Hematopoietic multipotent progenitor cell (in vitro differentiated cells): Measurements from ENCODE around the gene MLLT10. TPM values are rescaled to one million over a fixed set of nuclear protein-coding genes. Genes with fewer than 3 reads are reported as not detected.

Source experiments
- DNase-seq, 3 donors: peaks; one replicate each; pipeline ENCODE4 v3.0.0-alpha.2; 2011 to 2015; ENCODE audit warnings: low read depth in 2 of 3, low spot score in 2 of 3
- total RNA-seq: library from RNA; depleted of rRNA; stranded (reverse); fragments of >200 nt; gene quantifications from one replicate; pipeline ENCODE4 v1.2.3, GENCODE V29; 2012

MLLT10 gene
- total RNA-seq, 1 donor: 53.6 TPM

- DNase-seq: no peak
Observed at GRCh38 chr10:21515361-21516241, 18.4 kb upstream of the MLLT10 start.

DNA sequence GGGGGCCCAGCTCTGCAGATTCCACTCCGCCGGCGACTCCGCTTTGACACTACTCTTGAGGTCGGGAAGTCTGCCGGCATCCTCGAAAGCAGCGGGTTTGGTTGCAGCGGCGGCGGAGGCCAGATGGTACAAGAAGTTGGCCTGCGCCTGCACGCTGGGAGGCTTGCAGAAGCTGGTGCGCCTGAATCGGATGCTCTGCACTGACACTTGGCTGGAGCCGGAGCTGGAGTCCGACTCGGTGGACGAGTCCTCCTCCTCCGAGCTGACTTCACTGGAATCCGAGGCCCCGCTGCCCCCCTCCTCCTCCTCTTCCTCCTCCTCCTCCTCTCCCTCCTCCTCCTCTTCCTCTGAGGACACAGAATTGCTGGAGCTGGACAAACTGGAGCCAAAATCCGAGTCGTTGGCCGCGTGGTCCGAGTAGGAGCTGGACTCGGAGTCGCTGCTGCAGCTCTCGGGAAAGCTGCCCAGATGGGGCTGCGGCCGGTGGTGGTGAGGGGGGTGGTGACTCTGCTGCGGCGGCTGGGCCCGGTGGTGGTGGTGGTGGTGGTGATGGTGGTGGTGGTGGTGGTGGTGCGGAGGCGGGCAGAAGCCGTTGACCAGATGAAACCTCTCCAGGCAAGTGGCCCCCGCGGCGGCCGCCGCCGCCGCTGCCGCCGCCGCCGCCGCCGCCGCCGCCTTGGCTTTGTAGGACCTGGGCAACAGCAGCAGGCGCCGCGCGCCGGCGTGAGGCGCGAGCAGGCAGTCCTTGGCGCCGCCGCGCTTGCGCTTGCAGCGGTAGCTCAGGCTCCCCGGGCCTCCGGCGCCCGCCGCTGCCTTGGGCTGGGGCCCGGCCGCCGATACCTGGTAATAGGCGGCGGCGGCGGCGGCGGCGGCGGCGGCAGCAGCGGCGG is 17.5 kb upstream of the MLLT10 start:
- peak in 1 of 3 donors; percentile 66 for DNase-seq

- peak in 1 of 3 donors; percentile 51 for DNase-seq
Observed at GRCh38 chr10:21517134-21518031, 16.6 kb upstream of the MLLT10 start.

DNA sequence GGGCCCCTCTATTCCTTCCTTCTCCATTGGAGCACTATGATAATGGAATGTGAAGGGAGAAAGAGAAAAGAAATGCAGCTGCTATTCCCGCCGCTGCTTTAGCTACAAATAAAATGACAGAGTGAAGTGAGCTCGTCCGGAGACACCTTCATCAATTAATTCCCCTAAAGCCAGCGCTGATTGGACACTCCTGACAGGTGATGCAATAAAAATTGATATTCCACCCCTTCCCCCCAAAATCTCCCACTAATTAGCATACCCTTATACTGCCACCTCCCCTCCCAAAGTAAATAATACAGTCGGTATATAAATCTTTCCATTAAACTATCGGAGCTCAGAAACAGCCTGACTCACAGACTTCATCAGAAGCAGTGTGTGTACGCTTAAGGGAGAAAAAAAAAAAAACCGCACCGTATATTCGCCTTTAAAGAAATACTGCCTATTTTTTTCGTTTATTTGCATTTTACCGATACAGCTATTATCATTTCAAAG is 15.8 kb upstream of the MLLT10 start:
- DNase-seq: peak in 1 of 3 donors; percentile 71

DNA sequence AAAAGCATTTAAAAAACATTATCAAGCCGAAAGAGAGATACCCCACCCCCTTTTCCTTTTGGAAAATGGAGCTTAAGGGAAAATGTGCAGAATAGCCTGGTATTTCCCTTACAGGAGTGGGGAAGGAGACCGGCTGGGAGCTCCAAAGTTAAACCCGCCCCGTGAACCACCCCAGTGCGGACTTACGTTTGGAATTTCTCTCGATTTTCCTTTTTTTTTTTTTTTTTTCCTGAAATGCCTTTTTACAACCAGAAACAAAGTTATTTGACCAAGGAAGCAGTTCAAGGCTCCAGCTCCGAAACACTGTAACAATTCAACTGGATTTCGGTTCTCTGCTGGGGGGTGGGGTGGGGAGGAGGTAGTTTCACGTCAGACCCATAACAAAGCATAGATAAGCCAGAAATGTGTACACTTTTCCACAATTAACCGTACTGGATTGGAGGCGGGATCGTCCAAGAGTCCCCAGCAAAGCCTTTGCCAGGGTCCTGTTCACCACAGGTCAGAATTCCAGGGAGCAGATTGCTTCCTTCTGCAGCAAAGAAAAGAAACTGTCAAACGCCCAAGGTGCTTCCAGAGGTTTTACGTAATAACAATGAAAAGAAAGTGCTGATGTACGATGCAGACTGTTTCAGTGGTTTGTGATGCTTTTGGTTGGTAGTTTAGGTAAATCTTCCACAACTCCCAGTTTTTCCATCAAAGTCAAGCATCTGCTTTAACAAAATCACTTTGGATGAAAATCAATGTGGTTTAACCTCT is 15.2 kb upstream of the MLLT10 start:
- no peak for DNase-seq

- no peak for DNase-seq
Observed at GRCh38 chr10:21519397-21519933, 14.6 kb upstream of the MLLT10 start.

- DNase-seq: peak in 1 of 3 donors; percentile 76
Observed at GRCh38 chr10:21519941-21520436, 14.0 kb upstream of the MLLT10 start.

DNA sequence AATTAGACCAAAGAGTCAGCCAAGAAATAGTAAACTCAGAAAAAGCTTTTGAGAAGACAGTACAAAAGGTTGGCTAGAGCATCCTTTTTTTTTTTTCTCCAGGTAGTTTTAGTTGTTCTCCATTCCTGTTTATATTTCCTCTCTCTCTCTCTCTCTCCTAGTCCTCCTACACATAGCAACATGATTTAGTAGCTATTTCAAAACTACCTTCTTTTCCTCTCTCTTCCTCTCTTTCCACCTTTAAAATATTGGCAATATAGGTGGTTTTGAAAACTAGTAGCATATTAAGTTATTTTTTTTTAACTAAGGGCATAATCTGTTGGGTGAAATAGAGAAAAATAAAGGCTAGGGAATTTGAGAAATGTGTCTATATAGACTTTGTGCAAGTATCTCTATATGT is 13.5 kb upstream of the MLLT10 start:
- no peak for DNase-seq

DNA sequence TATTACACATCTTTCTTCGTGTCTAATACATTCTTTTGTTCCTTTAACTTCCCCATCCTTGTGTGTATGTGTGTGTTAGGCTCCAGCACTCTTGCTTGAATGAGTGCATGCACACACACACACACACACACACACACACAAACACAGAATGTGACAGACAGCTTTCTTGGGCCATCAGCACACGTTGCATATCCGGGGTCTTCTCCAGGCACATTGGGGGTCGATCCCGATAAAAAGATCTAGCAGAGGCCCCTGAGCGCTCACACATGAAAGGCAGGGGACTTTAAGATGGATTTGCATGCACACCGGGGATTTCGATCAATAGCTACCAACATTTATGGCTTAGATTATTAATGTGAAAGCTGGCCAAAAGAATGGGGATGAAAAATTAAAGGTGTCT is 13.1 kb upstream of the MLLT10 start:
- no peak for DNase-seq

DNA sequence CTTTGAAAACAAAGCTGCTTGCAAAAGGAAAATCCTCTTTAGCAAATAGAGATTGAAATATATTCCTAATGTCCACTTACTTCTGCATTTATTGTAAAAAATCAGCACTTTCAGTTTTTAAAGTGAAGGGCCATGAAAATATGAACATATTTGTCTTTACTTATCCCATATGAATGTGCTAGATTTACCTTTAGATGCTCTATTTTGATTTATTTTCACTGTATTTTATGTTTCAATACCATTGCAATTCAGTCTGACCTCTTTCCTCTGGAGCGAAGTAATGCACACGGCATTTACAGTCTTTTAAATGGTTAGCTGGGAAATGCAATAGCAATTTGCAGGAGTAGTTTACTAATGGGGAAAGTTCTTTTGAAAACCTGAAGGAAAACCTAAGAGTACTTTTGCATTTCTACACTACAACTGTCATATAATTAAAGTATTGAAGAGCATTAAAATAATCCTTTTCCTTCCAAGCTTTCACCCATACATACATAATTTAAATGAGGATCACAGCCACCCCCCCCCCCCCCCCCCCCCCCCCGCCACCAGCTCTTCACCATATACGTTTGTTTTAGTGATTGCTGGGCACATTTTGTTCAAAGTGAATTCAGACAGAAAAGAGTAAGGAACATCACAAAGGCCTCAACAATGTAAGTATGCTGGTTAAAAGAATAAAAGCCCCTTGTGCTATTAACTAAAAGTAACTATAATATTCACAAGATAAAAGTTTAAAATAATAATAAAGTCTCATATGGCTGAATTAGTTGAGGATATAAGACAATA is 12.1 kb upstream of the MLLT10 start:
- DNase-seq: no peak

DNA sequence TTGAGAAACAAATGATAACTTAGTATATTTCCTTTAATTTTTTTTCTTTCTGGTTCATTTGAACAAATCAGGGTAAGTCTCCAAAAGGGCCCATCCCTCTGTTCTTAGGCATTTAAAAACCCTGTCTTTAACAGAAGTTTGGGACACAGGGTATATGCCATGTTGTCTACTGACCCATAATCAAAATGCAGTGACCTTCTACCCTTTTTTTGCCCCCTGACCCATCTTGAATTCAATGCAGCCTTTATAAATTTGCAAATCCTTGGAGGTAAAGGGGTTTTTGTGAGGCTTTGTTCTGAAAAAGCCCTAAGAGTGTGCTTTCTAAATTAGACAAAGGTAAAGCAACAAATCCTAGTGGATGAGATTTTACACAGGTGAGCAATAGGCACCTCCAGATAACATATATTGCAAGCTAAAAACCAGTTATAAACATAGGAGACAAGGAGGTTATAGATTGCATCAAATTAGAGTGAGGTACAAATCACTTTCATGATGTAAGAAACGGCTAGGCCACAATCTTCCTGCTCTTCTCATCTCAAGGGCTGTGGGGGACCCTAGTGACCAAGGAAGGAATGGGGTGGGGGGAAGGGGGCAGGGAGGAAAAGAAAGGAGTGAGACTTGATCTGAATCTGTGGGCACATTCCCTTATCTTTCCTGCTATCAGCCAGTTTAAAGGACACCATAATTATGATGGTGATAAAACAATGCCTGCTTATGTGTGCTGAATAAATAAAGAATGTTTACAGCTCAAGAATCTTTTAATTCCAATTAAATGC is 11.2 kb upstream of the MLLT10 start:
- DNase-seq: peak in 1 of 3 donors; percentile 60

GRCh38 chr10:21523557-21524008 is 10.4 kb upstream of the MLLT10 start:
- no peak for DNase-seq

- DNase-seq: no peak
Observed at GRCh38 chr10:21524131-21524525, 9.9 kb upstream of the MLLT10 start.

GRCh38 chr10:21524526-21525366 is 9.3 kb upstream of the MLLT10 start:
- DNase-seq: peak in 1 of 3 donors; percentile 59

- peak in 2 of 3 donors; percentile 86 to 92 for DNase-seq
Observed at GRCh38 chr10:21525367-21526187, 8.5 kb upstream of the MLLT10 start, which contains the start of gene SKIDA1. Gene SKIDA1 (minus strand): TSS chr10:21525682. CDS start chr10:21517822, 7,860 bp downstream.
